ENCODE data around the gene KATNIP.
"Not testable (repeated sequence)": the region's sequence is repeated elsewhere in the genome, so short reads cannot be mapped to it uniquely, and the experiment has no call there.

Gene KATNIP

DNA sequence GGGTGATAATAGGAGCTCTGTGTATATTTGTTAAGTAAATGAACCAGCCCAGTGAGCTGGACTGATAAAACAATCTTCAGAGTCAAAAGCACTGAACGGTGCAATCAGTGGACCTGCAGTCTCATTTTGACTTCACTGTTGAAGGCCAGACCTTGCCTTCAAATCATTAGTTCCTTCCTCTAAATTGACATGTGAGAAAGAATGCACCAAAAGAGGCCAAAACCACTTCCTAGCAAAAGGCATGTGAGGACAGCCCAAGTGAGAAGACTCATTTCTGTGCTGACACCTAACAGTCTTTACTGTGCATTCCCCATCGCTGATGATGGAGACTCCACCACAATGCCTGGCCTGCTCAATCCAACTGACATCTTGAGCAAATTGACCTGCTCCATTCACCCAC is 10.8 kb upstream of the KATNIP start:
- no peak for DNase-seq

DNA sequence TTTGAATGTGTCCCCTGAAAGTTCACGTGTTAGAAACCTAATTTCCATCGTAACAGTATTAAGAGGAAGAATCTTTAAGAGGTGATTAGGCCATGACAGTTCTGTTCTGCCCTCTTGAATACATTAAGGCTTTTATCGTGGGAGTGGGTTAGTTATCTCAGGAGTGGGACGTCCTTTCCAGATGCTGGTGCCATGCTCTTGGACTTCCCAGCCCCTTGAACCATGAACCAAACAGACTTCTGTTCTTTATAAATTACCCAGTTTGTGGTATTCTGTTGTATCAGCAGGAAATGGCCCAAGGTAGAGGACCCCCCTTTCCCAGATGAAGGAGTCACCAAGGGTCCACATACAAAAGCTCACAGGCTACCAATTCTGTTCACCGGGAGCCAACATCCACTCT is 10.3 kb upstream of the KATNIP start:
- no peak for DNase-seq

DNA sequence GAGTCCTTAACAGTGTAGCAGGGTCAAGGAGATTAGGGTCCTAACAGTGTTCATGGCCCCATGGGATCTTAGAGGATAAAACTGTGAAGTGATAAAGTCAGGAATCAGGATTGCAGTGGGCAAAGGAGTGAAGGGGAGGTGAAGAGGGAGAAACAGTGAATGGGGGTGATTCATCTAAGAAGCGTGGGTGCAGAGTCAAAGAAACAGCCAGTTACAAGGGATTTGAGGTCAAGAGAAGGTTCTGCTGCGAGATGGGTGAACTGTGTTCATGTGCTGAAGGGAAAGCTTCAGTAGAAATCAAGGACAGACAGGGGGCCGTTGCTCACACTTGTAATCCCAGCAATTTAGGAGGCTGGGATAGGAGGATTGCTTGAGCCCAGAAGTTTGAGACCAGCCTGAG is 6.1 kb upstream of the KATNIP start:
- DNase-seq, result no peak

DNA sequence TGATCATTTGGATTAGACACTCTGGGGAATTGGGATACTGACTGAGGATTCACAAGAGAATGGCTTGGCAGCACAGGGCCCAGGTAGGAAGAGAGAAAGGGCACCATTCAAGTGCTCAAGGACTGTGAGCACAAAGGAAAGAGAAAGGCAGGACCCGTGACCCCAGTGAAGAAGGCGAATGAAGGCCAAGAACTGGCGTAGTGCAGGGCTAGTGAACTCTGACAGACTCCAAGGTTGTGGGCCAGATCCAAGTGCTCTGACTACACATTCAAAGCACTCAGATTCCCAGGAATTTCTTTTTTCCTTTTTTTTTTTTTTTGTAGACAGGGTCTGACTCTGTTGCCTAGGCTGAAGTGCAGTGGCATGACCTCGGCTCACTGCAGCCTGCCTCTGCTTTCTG is 5.3 kb upstream of the KATNIP start:
- DNase-seq, result no peak

DNA sequence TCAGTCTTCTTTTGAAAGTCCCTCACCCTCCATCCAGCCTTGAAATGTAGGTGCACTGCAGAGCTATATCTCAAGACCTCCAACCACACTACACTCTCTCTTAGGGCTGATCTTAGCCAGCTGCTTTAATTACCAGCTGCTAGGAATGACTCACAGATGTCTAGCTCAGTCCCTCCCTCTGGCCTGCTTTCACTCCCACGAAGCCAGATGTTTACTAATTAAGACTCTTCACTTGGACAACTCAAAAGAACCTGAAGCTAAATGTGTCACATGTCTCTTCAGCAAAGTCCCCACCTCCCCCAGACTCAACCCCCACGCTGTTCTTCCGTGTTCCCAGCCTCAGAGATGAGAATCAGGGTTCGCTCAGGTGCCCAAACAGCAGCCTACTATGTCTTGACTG is 2.8 kb upstream of the KATNIP start:
- DNase-seq, result peak; percentile 76

DNA sequence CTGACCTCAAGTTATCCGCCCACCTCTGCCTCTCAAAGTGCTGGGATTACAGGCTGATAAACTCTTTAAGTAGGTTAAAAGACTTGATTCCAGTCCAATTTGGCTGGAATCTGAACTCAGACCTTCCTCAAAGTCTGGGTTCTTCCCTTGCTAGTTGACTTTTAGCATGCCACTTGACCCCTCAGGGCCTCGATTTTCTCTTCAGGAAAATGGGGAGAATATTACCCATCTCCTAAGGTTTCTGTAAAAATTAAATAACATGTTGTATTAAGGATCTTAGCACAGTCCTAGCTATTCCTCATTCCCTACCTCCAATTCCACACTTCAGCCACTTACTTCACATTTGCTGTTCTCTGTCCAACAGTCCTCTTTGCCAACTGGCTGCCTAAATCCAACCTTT is 2.1 kb upstream of the KATNIP start:
- DNase-seq, result no peak

DNA sequence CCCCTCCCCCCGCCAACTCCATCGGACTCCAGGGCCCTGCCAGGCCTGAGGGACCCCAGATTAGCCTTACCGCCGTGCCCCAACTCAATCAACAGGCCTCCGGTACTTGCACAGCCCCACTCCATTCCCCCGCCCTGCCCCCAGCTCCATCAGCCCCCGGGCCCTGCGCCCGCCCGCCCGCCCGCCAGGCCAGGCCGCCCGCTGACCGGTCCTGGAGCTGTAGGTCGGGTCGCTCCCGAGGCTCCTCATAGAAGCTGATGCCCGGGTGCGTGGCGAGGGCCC is 539 bp upstream of the KATNIP start:
- no peak for DNase-seq

DNA sequence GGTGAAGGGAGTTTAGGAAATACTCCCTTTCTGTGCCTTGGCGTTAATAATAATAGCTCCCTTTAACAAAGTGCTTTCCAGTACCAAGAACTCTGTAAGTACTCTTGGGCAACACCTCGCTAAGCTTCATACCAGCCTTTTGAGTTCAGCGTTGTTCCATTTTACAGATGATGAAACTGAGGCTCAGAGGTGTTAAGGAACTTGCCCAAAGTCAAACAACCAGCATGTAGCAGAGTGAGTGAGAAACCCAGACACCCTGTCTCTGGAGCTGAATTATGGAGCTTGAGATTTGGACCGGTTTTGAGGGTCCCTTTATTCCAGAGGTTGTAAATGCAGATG is 607 bp downstream of the KATNIP start:
- no peak for DNase-seq

DNA sequence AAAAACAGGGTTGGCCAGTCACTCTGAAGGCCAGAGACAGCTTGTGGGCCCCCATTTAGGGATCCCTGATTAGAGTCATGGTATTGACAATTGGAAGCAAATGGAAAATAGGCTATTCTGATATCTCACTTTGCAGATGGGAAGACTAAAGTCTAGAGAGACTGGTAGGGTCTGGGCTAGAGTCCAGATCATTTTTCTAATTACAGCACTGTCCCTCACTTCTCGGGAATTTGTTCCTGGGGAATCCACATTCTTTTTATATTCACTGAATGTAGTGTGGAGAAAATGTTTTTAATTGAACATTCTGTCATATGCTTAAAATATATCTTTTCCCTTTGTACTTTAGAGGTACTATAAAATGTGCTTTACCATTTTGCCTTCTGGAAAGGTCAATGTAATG is 1.1 kb downstream of the KATNIP start:
- DNase-seq, result no peak

DNA sequence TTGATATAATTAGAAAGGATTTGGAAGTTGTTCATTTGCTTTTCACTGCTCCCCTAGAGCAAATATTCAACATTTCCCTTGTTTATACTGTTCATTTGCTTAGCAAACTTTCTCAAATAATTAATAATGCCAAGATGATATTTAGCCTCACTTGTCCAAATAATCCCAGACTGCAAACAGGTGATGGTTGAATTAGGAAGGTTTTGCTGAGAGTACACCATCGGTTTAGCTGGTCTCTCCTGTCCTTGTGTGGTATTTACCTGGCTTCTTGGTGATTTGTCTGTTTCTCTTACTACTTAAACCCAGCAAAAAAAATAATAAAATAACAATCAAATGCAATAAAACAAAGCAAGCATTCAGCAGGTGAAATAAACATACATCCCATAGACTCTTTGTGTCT is 6.5 kb downstream of the KATNIP start:
- DNase-seq, result no peak

DNA sequence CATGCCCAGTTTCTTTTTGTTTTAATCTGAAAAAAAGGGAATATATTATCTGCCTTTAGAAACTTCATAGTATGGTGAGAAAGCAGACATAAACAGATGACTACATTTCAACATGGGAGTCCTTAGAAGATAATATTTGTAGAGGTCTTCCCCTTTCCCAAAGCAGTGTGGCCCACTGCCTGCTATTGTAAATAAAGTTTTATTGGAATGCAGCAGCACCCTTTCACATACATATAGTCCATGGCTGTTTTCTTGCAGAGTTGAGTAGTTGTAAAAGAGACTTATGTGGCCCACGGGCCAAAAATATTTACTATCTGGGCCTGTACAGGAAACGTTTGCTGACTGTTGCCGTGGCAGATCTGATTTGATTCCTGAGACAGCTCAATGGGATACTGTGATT is 8.5 kb downstream of the KATNIP start:
- DNase-seq, result no peak

DNA sequence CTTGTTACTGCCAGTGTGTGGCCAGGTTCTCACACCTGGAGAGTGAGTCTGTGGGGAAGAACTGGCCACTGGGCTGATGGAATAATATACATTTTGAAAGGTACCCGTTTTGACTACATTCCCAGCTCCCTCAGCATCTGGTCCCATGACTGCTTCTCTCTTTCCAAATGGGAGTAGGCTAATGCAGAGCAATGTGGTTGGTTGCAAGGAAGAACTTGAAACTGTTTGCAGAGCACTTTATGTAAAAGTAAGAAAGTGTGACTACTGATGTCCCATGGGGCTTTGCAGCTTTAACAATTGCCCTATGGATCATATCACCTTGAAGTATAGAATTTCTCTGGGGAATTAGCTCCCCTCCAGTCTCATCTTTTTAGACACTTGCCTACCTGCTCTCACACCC is 9.0 kb downstream of the KATNIP start:
- no peak for DNase-seq

DNA sequence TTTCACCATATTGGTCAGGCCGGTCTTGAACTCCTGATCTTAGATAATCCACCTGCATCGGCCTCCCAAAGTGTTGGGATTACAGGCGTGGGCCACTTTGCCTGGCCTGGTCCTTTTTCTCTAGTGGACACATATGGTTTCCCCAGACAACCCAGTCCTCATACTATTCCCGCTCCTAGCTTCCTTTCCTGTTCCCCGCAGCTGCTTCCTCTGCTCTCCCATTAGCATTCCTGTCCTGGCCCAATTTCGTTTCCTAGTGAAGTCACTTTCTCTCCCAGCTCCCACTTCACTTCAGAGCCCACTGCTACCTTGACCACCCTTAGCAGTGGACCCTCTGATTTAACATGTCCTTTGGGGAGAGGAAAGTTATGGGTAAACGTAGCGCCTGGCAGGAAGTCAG is 11.3 kb downstream of the KATNIP start:
- DNase-seq, result no peak

DNA sequence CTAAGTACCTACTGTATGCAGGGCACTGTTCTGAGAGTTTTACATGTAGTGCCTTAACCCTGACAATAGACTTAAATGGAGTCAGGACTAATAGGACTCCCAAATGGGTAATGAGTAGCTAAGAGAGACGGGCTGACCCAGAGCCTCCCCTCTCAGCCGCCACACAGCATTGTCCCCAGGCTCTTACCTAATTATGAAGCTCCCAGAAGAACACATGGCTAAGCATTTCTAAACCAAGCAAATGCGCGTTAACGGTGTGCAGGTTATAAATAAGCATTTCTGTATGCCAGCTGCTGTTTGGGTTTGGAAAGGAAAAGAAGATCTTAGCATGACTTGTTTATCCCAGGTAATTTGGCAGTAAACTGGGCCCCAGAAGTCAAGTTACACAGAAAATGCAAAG is 14.3 kb downstream of the KATNIP start:
- no peak for DNase-seq

DNA sequence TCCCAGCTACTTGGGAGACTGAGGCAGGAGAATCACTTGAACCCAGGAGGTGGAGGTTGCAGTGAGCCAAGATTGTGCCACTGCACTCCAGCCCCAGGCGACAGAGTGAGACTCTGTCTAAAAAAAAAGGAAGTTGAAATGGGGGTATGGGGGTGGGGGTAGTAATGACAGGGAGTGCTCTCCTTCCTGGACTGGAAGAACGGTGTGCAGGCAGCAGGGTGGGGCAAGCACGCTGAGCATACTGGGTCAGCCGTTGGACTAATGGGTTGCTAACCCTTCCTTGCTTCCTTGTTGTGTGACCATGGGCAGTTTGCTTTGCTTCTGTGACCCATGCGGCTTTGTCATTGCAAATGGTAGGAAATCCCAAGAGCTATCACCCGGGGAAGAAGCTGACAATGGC is 16.5 kb downstream of the KATNIP start:
- no peak for DNase-seq

DNA sequence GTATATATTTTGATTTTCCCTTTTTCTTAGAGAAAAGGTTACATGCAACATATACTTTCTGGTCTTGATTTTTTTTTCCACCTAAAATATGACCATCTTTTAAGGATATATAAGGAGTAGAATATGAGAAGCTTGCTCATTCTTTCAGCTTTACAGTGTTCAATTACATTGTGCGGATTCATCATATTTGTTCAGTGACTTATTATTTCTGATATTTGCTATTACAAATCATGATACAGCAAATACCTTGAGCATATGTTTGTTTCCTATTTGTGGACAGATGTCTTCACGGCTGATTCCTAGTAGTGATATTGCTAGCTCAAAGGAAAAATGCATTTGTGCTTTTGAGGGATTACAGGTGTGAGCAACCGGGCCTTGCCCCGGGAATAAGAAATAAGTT is 18.1 kb downstream of the KATNIP start:
- no peak for DNase-seq

DNA sequence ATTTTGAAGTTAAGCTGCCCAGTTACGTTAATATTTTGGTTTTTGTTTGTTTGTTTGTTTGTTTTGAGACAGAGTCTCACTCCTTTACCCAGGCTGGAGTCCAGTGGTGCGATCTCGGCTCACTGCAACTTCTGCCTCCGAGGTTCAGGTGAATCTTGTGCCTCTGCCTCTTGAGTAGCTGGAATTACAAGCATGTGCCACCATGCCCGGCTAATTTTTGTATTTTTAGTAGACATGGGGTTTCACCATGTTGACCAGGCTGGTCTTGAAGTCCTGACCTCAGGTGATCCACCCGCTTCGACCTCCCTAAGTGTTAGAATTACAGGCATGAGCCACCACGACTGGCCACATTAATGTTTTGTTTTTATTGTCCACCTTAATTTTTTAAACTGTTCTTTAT is 21.0 kb downstream of the KATNIP start:
- DNase-seq, result not testable (repeated sequence)

DNA sequence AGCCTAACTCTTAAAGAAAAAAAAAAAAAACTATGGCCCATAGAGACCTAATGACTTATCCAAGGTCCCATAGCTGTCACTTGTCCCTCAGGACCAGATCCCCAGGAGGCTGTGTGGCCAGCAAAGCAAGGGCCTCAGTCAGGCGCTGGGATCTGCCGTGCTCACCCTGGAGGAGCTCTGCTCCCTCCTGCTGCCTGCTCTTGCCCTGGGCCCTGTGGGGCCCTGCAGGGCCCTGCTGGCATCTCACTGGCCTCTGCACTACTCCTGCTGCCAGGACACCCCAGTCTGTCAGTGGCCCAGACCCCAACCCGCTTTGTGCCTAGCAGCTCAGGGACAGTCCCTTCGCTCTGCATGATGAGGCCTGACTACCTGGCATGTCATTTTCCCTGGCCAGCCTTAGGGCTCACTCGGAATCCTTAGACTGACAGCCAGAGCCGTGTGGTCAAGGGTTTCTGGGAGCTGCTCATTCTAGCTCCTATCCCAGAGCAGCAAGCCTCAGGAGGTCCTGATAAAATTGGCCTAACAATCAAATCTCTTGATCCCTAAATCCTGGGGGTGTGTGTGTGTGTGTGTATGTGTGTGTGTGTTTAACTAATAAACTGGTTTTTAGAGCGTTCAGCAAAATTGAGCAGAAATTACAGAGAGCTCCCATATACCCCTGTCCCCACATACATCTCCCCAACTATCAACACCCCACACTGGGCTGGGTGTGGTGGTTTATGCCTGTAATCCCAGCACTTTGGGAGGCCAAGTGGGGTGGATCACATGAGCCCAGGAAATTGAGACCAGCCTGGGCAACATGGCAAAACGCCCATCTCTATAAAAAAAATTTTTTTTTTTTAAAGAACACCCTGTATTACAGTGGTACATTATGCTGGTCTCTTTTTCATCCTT is 21.7 kb downstream of the KATNIP start:
- DNase-seq, result no peak

DNA sequence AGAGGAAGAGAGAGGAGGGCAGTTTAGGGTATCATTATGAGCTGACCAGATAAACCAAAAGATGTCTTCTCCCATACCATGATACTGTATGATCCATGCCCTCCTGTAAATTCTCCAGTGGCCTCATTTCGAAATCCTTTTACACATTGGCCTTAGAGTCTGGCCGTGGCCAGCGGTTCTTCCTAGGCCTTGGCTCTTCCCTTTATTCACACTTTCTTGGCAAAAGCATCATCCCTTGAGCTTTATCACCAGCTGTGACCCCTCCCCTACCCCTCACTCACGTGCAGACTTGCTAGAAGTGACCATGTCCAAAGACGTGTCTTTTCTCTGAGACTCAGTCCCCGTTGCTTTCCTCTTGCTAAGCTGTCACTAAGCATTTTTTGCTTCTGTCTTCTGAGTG is 22.8 kb downstream of the KATNIP start:
- DNase-seq, result no peak

DNA sequence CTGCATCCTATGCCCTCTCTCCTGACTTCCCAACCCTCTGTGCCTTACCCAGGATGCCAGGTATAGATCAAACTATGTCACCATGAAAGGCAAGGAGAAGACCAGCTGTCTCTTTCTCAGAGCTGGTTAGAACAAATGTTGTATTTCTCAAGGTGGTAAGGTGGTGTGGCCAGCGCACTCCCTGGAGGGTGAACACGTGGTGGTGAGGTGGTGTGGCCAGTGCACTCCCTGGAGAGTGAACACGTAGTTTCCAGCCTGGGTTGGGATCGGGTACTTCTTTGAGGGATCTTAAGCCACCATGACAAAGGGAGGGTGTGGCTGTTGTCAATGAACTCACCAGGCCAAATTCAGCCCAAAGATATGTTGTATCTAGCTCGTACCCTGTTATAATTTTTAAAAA is 26.8 kb downstream of the KATNIP start:
- DNase-seq, result no peak

DNA sequence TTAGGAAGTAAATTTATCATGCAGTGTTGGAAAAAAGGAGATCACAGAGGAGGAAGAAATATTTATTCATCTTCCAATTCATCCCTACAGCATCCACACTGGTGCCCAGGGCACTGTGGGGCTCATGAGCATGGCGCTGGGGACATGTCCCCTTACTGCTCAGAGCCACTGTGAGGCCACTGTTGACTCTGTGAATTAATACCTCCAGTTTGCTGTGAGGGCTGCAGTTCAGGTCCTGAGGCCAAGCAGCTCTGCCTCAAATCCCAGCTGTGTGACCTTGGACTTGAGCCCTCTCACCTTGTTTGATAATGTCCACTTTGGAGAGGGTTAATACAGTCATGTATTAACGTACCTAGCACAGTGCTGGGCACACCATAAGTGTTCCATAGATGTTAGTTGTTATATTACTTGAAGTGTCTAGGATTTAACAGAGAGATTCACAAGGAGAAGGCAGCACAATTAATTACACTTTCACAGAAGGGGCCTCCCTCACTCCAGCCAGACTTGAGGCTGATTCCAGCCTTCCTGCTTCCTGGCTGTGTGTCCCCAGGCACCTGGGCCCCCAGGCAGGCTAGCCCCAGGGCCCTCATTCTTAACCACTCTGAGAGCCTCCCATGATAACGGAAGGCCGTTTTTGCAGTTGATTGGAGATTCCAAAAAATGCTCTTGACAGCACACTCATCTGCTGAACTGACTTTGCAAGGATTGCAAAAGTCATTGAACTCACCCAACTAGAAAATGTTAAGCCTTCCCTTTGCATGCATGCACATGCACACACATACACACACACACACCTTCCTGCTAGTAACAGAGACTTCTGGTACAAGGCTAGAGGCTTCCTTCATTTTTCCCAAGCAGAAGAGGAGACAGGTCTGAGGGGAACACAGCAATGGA is 29.4 kb downstream of the KATNIP start:
- no peak for DNase-seq

DNA sequence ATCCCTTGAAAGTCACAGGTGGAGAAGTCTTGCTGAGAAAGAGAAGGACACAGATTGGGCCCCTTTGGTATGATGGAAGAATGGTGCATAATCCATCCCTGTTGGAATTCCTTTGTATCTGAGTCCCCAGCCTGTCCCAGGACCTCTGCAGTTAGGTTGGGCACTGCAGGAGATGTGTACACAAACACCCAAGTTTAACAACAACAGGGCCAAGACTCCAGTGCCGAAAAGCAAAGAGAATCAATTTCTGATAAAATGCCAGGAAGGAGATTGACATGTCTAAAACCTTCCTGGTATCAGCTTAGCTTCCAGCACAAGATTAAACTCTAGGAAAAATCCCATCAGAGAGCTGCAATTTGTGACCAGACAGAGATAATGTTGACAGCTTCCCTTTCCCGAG is 32.9 kb downstream of the KATNIP start:
- DNase-seq, result no peak

DNA sequence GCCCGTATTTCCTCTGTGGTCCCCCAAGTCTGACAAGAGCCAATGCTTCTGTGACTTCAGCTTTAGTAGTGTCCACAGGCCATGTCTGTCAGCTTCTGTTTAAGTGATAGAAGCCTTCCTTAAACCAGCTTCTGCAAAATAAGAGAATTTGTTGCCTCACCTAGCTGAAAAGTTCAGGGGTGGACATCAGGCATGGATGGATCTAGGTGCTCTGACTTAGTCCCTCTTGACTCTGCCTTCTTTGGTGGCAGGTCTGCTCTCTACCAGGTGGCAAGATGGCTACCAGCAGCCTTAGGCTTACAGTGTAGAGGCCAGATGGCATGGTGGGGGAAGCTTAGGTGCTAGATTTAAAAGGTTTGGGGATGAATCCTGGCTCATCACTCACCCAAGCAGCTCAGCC is 33.7 kb downstream of the KATNIP start:
- no peak for DNase-seq

DNA sequence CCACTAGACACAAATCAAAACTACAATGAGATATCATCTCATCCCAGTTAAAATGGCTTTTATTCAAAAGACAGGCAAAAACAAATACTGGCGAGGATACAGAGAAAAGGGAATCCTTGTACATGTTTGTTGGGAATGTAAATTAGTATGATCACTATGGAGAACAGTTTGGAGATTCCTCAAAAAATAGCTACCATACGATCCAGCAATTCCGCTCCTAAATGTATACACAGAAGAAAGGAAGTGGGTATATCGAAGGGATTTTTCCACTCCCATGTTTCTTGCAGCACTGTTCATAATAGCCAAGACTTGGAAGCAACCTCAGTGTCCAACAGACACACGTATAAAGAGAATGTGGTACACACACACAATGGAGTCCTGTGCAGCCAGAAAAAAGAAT is 35.3 kb downstream of the KATNIP start:
- DNase-seq, result no peak

DNA sequence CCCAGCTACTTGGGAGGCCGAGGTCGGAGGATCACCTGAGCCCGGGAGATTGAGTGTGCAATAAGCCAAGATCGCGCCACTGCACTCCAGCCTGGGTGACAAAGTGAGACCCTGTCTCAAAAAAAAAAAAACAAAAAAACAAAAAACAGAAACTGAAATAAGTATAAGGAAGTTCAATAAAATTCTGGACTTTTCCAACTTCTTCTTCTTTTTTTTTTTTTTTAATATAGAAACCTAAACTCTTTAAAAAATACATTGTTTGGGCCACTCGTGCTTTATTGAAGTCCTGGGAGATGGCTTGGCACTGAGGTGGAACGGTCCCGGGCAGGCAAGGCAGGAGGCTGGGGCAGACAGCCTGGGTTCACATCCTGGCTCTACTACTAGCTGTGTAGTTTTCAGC is 36.8 kb downstream of the KATNIP start:
- DNase-seq, result no peak
